GM08714 (cell line): ENCODE measurements around the gene GULP1.

Experiments
- H3K4me3 ChIP-seq: fragments of 200-500 bp; sonication (Bioruptor generic); 2 replicates; pipeline ENCODE4 v1.5.1; 2014; ENCODE audit warnings: mild to moderate bottlenecking, low read length, inconsistent platforms
- ZNF274 ChIP-seq: IDR thresholded peaks from 2 replicates; pipeline ENCODE4 v1.6.1; 2012; ENCODE audit warnings: mild to moderate bottlenecking, low read depth, low read length

Gene GULP1

GRCh38 chr2:188307850-188308283 is 16.2 kb downstream of the GULP1 start:
- H3K4me3 ChIP-seq, result no peak overlapping the region
- no peak for TF ChIP-seq ZNF274

- H3K4me3 ChIP-seq, result no peak overlapping the region
- TF ChIP-seq ZNF274, result no peak
Observed at GRCh38 chr2:188308483-188308882, 16.8 kb downstream of the GULP1 start.

GRCh38 chr2:188309364-188309763 is 17.7 kb downstream of the GULP1 start:
- no peak overlapping the region for H3K4me3 ChIP-seq
- no peak for TF ChIP-seq ZNF274

GRCh38 chr2:188314314-188315054 is 22.8 kb downstream of the GULP1 start:
- TF ChIP-seq ZNF274, result no peak
- H3K4me3 ChIP-seq, result no peak overlapping the region

- H3K4me3 ChIP-seq, result no peak overlapping the region
- TF ChIP-seq ZNF274, result no peak
Observed at GRCh38 chr2:188315750-188316149, 24.1 kb downstream of the GULP1 start.

- TF ChIP-seq ZNF274, result no peak
- no peak overlapping the region for H3K4me3 ChIP-seq
Observed at GRCh38 chr2:188316342-188316741, 24.7 kb downstream of the GULP1 start.

GRCh38 chr2:188316791-188317423 is 25.2 kb downstream of the GULP1 start:
- TF ChIP-seq ZNF274, result no peak
- H3K4me3 ChIP-seq, result no peak overlapping the region

GRCh38 chr2:188318161-188318749 is 26.6 kb downstream of the GULP1 start:
- TF ChIP-seq ZNF274, result no peak
- no peak overlapping the region for H3K4me3 ChIP-seq

- no peak overlapping the region for H3K4me3 ChIP-seq
- no peak for TF ChIP-seq ZNF274
Observed at GRCh38 chr2:188319838-188320237, 28.2 kb downstream of the GULP1 start.

GRCh38 chr2:188320861-188321260 is 29.2 kb downstream of the GULP1 start:
- no peak for TF ChIP-seq ZNF274
- H3K4me3 ChIP-seq, result no peak overlapping the region

GRCh38 chr2:188322569-188323551 is 31.2 kb downstream of the GULP1 start:
- H3K4me3 ChIP-seq, result no peak overlapping the region
- TF ChIP-seq ZNF274, result no peak

GRCh38 chr2:188324067-188324466 is 32.4 kb downstream of the GULP1 start:
- no peak for TF ChIP-seq ZNF274
- no peak overlapping the region for H3K4me3 ChIP-seq

GRCh38 chr2:188326290-188326668 is 34.6 kb downstream of the GULP1 start:
- H3K4me3 ChIP-seq, result no peak overlapping the region
- TF ChIP-seq ZNF274, result no peak

GRCh38 chr2:188326669-188327301 is 35.1 kb downstream of the GULP1 start:
- no peak for TF ChIP-seq ZNF274

More at GRCh38 chr2:188326669-188327301, 35.1 kb downstream of the GULP1 start:
- H3K4me3 ChIP-seq, result no peak overlapping the region
